Lower leg skin (tissue), 4 donors: Measurements from ENCODE around the gene KRT86. TPM values are rescaled to one million over a fixed set of nuclear protein-coding genes. Genes with fewer than 3 reads are reported as not detected.

Experiments used
- DNase-seq, 2 donors: peaks; one replicate each; pipeline ENCODE4 v3.0.0-alpha.2; 2019; ENCODE audit warnings: low spot score in 2 of 2
- H3K4me3 ChIP-seq: fragments of 200-600 bp; sonication (generic); 2 replicates; pipeline ENCODE4 v1.5.1; 2017; ENCODE audit warnings: mild to moderate bottlenecking, low read depth; ENCODE audit not compliant: poor library complexity, severe bottlenecking
- CTCF ChIP-seq, 3 donors: fragments of 450-650 bp; IDR thresholded peaks; one replicate each; pipeline ENCODE4 v1.5.1; 2016; ENCODE audit warnings: antibody characterized with exemption in 3 of 3, mild to moderate bottlenecking in 3 of 3, moderate library complexity in 2 of 3
- POLR2A ChIP-seq, 2 donors: fragments of 450-650 bp; IDR thresholded peaks; one replicate each; pipeline ENCODE4 v1.6.1; 2016 to 2017; ENCODE audit warnings: antibody characterized with exemption in 2 of 2, mild to moderate bottlenecking in 1 of 2, moderate library complexity in 1 of 2
- whole genome bisulfite sequencing, 2 donors: methylation state at CpG; one replicate each; pipeline ENCODE4 v1.1.5; 2018; 5-methylcytosine and 5-hydroxymethylcytosine counted together
- intact Hi-C: fragments of 100-400 bp; cut with DNase I; formaldehyde crosslinking; loops from one replicate; pipeline ENCODE4 v1.15.0; 2023; ENCODE audit warnings: low total_unique reads
- total RNA-seq, 4 donors: library from RNA; depleted of rRNA; stranded (reverse); fragments of >200 nt; gene quantifications; one replicate each; pipeline ENCODE4 v1.1.0, GENCODE V29; 2016

KRT86 gene
- total RNA-seq, 4 donors from 2014 or later = 0.86 to 298 (median 10.0) TPM; not detected in 1

GRCh38 chr12:52353766-52354165 is 79.3 kb downstream of the KRT86 start:
- peak in 1 of 2 donors; percentile 53 for DNase-seq
- H3K4me3 ChIP-seq = no peak overlapping the region
- WGBS, 2 donors = 67 to 69% methylated on average over 3 of the region's 3 CpGs
- intact Hi-C loops = no loop called here
- TF ChIP-seq CTCF (IDR thresholded peaks at IDR 0.05) (no peak), POLR2A (IDR thresholded peaks at IDR 0.05) (no peak)

GRCh38 chr12:52354200-52354599 is 79.8 kb downstream of the KRT86 start:
- peak in 1 of 2 donors; percentile 80 for DNase-seq
- H3K4me3 ChIP-seq = no peak overlapping the region
- WGBS, 2 donors = 15 to 20% methylated on average over 5 of the region's 5 CpGs
- intact Hi-C loops = no loop called here
- TF ChIP-seq POLR2A (IDR thresholded peaks at IDR 0.05) = no peak
- no peak for TF ChIP-seq CTCF (IDR thresholded peaks at IDR 0.05)

GRCh38 chr12:52355176-52355575 is 80.7 kb downstream of the KRT86 start:
- intact Hi-C loops = no loop called here
- WGBS, 2 donors = 88 to 91% methylated on average over 8 of the region's 8 CpGs
- peak in 1 of 2 donors; percentile 68 for DNase-seq
- no peak overlapping the region for H3K4me3 ChIP-seq
- TF ChIP-seq POLR2A (IDR thresholded peaks at IDR 0.05) = no peak

- no peak for TF ChIP-seq CTCF (IDR thresholded peaks at IDR 0.05)
- TF ChIP-seq POLR2A (IDR thresholded peaks at IDR 0.05) = no peak
- no peak overlapping the region for H3K4me3 ChIP-seq
- intact Hi-C loops = no loop called here
- 88 to 92% methylated on average over 34 to 52 of the region's 56 CpGs for WGBS, 2 donors
- peak in 1 of 2 donors; percentile 84 for DNase-seq
Observed at GRCh38 chr12:52356031-52356761, 81.8 kb downstream of the KRT86 start.

GRCh38 chr12:52356762-52357580 is 82.5 kb downstream of the KRT86 start:
- no peak overlapping the region for H3K4me3 ChIP-seq
- WGBS, 2 donors = 88 to 92% methylated on average over 20 of the region's 20 CpGs
- TF ChIP-seq POLR2A (IDR thresholded peaks at IDR 0.05) (no peak), CTCF (IDR thresholded peaks at IDR 0.05) (no peak)
- intact Hi-C loops = no loop called here
- peak in 1 of 2 donors; percentile 58 for DNase-seq

Other genes starting within 250 kb of the KRT86 start
- gene NR4A1, start 223.2 kb upstream of the KRT86 start, total RNA-seq = 100 to 1,000 TPM in 2 of 4 donors, 10 to 100 TPM in 2; 28.7 to 121 (median 105) TPM
- 10 to 100 TPM; 42.6 to 71.6 (median 55.2) TPM for gene ATG101, start 204.7 kb upstream of the KRT86 start, total RNA-seq
- gene SMIM41, start 194.9 kb upstream of the KRT86 start, total RNA-seq = under 1 TPM in 1 of 4 donors, not detected in 3; 0.71 TPM
- 100 to 1,000 TPM; 269 to 349 (median 275) TPM for gene KRT80, start 82.6 kb upstream of the KRT86 start, total RNA-seq
- 100 to 1,000 TPM in 2 of 4 donors, 10 to 100 TPM in 2; 28.2 to 206 (median 125) TPM for gene KRT7, start 41.4 kb upstream of the KRT86 start, total RNA-seq
- 100 to 1,000 TPM in 1 of 4 donors, 10 to 100 TPM in 1, under 1 TPM in 1, not detected in 1; 0.37 to 204 (median 10.6) TPM for gene KRT81, start 16.9 kb downstream of the KRT86 start, total RNA-seq
- 10 to 100 TPM in 1 of 4 donors, 1 to 10 TPM in 1, not detected in 2; 2.1 to 34.7 TPM for gene KRT83, start 46.8 kb downstream of the KRT86 start, total RNA-seq
- gene KRT85, start 92.8 kb downstream of the KRT86 start, total RNA-seq = 100 to 1,000 TPM in 1 of 4 donors, 1 to 10 TPM in 1, under 1 TPM in 1, not detected in 1; 0.15 to 101 (median 8.3) TPM
- gene KRT84, start 111.0 kb downstream of the KRT86 start, total RNA-seq = under 1 TPM in 2 of 4 donors, not detected in 2; 0.46 to 0.75 TPM
- gene KRT82, start 131.7 kb downstream of the KRT86 start, total RNA-seq = 10 to 100 TPM in 1 of 4 donors, under 1 TPM in 1, not detected in 2; 0.46 to 10.3 TPM
- 10 to 100 TPM in 1 of 4 donors, 1 to 10 TPM in 3; 1.6 to 31.9 (median 4.9) TPM for gene KRT75, start 159.7 kb downstream of the KRT86 start, total RNA-seq
- gene KRT6B, start 177.5 kb downstream of the KRT86 start, total RNA-seq = 100 to 1,000 TPM in 2 of 4 donors, 10 to 100 TPM in 2; 49.8 to 441 (median 157) TPM
- 10 to 100 TPM in 1 of 4 donors, 1 to 10 TPM in 1, under 1 TPM in 1, not detected in 1; 0.13 to 11.0 (median 1.0) TPM for gene KRT6C, start 199.2 kb downstream of the KRT86 start, total RNA-seq
- gene KRT6A, start 218.6 kb downstream of the KRT86 start, total RNA-seq = 100 to 1,000 TPM in 2 of 4 donors, 10 to 100 TPM in 2; 75.3 to 617 (median 182) TPM
- gene KRT5, start 245.7 kb downstream of the KRT86 start, total RNA-seq = 1,000 to 10,000 TPM; 2,541 to 6,567 (median 4,278) TPM